ENCODE measurements around the gene BARX2.

DNA sequence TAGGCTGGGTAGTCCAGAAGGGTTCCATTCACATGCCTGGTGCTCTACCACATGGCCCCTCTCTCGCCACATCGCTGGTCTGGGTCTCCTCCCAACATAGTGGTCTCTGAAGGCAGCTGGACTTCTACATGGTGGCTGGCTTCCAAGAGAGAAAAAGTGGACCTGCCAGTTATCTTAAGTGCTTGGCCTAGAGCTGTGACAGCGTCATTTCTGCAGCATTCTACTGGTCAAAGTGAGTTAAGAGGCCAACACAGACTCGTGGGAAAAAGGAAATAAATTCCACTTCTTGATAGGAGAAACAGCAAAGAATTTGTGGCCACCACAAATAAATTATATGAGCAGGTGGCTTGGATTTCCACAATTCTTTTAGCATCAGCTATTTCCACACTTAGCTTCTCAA is 21.0 kb upstream of the BARX2 start:
- no peak for TF ChIP-seq EZH2 (IDR thresholded peaks at IDR 0.05)
- no peak for TF ChIP-seq POLR2AphosphoS5 (IDR thresholded peaks at IDR 0.05; ENCODE audit: borderline replicate concordance, low read depth, low read length)
- TF ChIP-seq FOXP2 (optimal IDR thresholded peaks at IDR 0.05; ENCODE audit: control extremely low read depth, extremely low read length, insufficient read depth), result no peak
